Measurements from ENCODE around the gene ATG3.

Gene ATG3

GRCh38 chr3:112598731-112599130, 37.0 kb upstream of the ATG3 start:
- H3K27ac ChIP-seq = no peak overlapping the region
- TF ChIP-seq ZFX (IDR thresholded peaks at IDR 0.05) = no peak
- TF ChIP-seq, protein P1, sequence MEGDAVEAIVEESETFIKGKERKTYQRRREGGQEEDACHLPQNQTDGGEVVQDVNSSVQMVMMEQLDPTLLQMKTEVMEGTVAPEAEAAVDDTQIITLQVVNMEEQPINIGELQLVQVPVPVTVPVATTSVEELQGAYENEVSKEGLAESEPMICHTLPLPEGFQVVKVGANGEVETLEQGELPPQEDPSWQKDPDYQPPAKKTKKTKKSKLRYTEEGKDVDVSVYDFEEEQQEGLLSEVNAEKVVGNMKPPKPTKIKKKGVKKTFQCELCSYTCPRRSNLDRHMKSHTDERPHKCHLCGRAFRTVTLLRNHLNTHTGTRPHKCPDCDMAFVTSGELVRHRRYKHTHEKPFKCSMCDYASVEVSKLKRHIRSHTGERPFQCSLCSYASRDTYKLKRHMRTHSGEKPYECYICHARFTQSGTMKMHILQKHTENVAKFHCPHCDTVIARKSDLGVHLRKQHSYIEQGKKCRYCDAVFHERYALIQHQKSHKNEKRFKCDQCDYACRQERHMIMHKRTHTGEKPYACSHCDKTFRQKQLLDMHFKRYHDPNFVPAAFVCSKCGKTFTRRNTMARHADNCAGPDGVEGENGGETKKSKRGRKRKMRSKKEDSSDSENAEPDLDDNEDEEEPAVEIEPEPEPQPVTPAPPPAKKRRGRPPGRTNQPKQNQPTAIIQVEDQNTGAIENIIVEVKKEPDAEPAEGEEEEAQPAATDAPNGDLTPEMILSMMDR (conservative IDR thresholded peaks at IDR 0.05) = no peak

DNA sequence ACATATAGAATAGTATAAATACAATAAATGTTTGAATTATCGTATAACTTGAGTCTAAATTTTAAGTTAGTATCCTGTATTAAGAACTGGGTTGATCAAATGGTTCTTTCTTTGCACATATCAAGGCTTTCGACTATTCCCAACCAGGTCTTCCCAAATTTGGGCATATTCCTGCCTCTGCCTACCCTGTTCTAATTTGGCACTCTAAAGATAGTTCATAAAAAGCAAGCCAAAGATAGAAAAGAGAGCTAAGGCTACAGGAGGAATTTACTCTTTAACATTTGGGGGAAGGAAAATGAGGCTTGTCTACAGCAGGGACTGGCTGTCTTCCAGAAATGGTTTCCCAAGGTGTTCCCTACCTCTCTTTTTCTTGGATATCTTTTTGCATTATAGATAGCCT, 36.2 kb upstream of the ATG3 start:
- TF ChIP-seq ZFX (IDR thresholded peaks at IDR 0.05) = no peak
- TF ChIP-seq, protein P1 (conservative IDR thresholded peaks at IDR 0.05) = no peak

GRCh38 chr3:112594856-112595255, 33.1 kb upstream of the ATG3 start:
- TF ChIP-seq ZFX (IDR thresholded peaks at IDR 0.05) = no peak
- TF ChIP-seq, protein P1 (conservative IDR thresholded peaks at IDR 0.05) = no peak
- H3K27ac ChIP-seq = no peak overlapping the region

More for the DNA sequence above, 36.2 kb upstream of the ATG3 start:
- H3K27ac ChIP-seq = no peak overlapping the region

DNA sequence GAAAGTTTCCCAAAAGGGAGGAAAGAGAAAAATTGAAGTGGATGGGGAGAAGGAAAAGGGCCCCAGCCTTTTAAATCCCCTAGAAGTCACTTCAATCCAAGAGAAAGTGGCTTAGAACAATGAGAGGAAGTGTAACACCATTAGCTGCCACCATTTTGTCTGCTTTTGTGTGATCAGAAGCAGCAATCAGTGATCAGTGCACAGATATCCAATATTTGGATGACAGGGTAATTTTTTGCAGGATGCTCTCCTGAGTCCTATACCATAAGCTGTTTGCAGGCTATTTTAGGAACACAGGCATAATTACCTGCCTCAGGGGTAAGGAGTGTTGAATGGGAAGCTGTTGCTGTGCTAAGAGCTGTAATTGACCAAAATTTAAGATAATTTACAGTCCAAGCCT, 31.5 kb upstream of the ATG3 start:
- H3K27ac ChIP-seq = no peak overlapping the region
- TF ChIP-seq, protein P1 (conservative IDR thresholded peaks at IDR 0.05) = no peak
- TF ChIP-seq ZFX (IDR thresholded peaks at IDR 0.05) = no peak

DNA sequence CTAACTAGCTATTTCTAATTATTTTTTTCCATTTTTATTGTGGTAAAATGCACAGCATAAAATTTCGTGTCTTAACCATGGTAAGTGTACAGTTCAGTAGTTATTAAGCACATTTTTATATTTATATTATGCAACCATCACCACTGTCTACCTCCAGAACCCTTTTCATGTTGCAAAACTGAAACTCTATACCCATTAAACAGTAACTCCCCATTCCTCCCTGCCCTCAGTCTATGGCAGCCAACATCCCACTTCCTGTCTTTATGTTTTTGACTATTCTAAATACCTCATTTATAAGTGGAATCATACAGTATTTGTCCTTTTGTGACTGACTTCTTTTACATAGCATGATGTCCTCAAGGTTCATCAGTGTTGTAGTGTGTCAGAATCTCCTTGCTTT, 25.6 kb upstream of the ATG3 start:
- TF ChIP-seq, protein P1 (conservative IDR thresholded peaks at IDR 0.05) = no peak
- no peak for TF ChIP-seq ZFX (IDR thresholded peaks at IDR 0.05)
- no peak overlapping the region for H3K27ac ChIP-seq

DNA sequence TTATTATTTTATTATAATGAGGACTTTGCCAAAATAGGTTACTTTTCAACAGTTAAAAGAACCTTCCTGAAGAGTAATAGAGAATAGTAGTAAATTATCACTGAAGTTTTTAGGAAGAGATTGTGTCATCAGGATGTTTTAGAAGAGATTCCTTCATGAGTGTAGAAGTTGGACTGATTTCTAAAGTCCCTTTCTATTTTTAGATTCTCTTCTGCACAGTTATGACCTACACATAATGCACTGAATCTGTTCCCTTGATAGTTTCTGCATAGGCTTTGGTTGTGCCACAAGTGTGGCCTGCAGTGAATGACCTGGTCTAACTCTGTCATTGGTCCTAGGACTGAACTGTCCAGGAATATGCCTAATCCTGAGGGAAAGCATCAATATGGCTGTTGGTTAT, 24.0 kb upstream of the ATG3 start:
- TF ChIP-seq, protein P1 (conservative IDR thresholded peaks at IDR 0.05) = no peak
- TF ChIP-seq ZFX (IDR thresholded peaks at IDR 0.05) = no peak
- no peak overlapping the region for H3K27ac ChIP-seq

DNA sequence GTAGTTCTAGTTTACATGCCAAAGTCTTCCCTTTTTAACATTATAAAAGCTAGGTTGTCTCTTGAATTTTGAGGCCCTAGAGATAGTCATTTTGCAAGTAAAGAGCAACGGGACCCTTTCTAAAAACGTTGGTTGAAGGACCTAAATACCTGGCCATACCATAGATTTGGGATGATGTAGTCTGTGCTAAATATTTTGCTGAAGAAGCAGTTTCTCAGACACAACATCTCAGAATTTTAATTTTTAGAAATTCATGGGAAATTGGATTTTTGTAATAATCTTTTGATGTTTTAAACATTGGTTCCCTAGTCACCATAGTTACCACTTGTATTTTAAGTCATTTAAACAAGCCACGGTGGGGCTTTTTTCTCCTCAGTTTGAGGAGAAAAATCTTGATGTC, 21.3 kb upstream of the ATG3 start:
- TF ChIP-seq ZFX (IDR thresholded peaks at IDR 0.05) = no peak
- TF ChIP-seq, protein P1 (conservative IDR thresholded peaks at IDR 0.05) = no peak
- no peak overlapping the region for H3K27ac ChIP-seq
